Measurements from ENCODE around the gene CYP26C1. TPM values are rescaled to one million over a fixed set of nuclear protein-coding genes. Genes with fewer than 3 reads are reported as not detected.

CYP26C1 gene, protein sequence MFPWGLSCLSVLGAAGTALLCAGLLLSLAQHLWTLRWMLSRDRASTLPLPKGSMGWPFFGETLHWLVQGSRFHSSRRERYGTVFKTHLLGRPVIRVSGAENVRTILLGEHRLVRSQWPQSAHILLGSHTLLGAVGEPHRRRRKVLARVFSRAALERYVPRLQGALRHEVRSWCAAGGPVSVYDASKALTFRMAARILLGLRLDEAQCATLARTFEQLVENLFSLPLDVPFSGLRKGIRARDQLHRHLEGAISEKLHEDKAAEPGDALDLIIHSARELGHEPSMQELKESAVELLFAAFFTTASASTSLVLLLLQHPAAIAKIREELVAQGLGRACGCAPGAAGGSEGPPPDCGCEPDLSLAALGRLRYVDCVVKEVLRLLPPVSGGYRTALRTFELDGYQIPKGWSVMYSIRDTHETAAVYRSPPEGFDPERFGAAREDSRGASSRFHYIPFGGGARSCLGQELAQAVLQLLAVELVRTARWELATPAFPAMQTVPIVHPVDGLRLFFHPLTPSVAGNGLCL
- 0.10 to 0.25 TPM (median 0.15 TPM) in 3 replicates for total RNA-seq
- long read RNA-seq, result 0 reads

DNA sequence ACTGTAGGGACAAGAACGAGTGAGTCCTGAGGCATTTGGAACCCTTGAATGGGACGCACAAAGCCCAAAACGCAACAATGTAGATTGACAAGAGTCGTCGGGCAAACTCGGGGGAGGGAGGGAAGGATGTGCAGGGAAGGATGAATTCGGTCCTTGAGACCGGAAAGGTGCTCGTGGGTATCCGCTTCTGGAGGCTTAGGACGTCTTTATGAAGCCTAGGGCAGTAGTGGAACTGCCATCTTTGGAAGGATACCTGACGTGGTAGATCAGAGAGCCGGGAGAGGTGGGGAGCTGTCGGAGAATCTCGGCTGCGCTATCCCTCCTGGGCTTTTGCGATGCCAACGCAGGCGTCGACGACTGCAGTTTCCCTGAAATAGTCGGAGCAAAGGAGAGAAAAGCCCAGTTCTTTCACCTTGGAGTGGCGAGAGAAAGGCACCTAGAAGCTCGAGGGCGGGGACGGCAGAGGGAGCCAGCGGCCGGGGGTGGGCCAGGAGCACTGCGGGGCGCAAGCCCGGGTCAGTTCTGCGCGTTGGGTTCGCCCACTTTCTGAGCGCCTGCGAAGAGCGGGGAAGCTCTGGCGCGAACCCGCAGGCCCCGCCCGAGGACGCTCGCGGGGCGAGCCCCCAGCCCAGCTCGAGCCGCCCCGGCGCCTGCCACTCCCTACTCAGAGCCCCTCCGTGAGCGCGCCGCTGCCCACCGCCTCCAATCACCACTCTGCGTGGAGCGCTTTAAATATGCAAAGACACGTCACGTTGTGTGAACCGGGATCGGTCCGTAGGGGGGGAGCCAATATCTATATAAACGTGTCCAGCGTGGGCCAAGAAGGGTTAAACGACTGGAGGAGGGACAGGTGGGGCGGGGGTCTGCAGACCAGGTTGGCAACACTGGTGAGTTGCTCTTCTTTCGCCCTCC, at the start of gene CYP26C1:
CYP26C1 (plus strand) TSS at position 824 of the 912 bp plus-strand sequence. CDS start 466 bp downstream, outside the sequence.
- Mint-ChIP-seq H3K27ac (ENCODE audit: unreplicated experiment) (no peak within 1 kb of the TSS), H3K36me3 (ENCODE audit: low read depth) (peaks cover 2% of the 10 kb centered on the region), H3K4me1 (ENCODE audit: low read depth) (peaks cover 16% of the 10 kb centered on the region), H3K4me3 (ENCODE audit: unreplicated experiment) (peak within 1 kb of the TSS; percentile 13), H3K9me3 (ENCODE audit: low read depth) (no peaks in the 10 kb centered on the region), H3K27me3 (ENCODE audit: low read depth) (peaks cover 17% of the 10 kb centered on the region)
- DNase-seq (ENCODE audit: low spot score), result no peak
- TF ChIP-seq, protein P1, sequence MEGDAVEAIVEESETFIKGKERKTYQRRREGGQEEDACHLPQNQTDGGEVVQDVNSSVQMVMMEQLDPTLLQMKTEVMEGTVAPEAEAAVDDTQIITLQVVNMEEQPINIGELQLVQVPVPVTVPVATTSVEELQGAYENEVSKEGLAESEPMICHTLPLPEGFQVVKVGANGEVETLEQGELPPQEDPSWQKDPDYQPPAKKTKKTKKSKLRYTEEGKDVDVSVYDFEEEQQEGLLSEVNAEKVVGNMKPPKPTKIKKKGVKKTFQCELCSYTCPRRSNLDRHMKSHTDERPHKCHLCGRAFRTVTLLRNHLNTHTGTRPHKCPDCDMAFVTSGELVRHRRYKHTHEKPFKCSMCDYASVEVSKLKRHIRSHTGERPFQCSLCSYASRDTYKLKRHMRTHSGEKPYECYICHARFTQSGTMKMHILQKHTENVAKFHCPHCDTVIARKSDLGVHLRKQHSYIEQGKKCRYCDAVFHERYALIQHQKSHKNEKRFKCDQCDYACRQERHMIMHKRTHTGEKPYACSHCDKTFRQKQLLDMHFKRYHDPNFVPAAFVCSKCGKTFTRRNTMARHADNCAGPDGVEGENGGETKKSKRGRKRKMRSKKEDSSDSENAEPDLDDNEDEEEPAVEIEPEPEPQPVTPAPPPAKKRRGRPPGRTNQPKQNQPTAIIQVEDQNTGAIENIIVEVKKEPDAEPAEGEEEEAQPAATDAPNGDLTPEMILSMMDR (IDR thresholded peaks at IDR 0.05), result no peak

DNA sequence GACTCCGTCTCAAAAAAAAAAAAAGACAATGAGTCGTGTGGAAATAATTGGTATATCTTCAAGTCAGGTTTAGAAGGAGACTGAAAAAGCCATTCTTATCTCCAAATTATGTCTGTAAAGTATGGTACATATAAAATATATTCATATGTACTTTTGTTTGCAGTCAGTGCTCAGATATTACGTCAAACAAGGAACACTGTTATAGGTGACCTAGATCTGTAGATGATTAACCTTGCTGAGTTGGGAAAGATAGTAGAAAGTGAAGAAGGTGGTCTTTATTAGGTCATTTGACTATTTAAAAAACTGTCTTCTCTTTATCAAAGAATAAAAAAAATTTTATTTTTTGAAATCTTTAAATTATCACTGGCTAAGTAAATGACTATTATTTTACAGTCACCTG, 44.9 kb upstream of the CYP26C1 start:
- Mint-ChIP-seq H3K27ac (ENCODE audit: unreplicated experiment) (no peak overlapping the region), H3K27me3 (ENCODE audit: low read depth) (no peaks in the 10 kb centered on the region), H3K9me3 (ENCODE audit: low read depth) (no peaks in the 10 kb centered on the region), H3K4me1 (ENCODE audit: low read depth) (no peaks in the 10 kb centered on the region), H3K36me3 (ENCODE audit: low read depth) (no peaks in the 10 kb centered on the region), H3K4me3 (ENCODE audit: unreplicated experiment) (no peak overlapping the region)
- no peak for DNase-seq (ENCODE audit: low spot score)
- TF ChIP-seq, protein P1 (IDR thresholded peaks at IDR 0.05), result no peak

DNA sequence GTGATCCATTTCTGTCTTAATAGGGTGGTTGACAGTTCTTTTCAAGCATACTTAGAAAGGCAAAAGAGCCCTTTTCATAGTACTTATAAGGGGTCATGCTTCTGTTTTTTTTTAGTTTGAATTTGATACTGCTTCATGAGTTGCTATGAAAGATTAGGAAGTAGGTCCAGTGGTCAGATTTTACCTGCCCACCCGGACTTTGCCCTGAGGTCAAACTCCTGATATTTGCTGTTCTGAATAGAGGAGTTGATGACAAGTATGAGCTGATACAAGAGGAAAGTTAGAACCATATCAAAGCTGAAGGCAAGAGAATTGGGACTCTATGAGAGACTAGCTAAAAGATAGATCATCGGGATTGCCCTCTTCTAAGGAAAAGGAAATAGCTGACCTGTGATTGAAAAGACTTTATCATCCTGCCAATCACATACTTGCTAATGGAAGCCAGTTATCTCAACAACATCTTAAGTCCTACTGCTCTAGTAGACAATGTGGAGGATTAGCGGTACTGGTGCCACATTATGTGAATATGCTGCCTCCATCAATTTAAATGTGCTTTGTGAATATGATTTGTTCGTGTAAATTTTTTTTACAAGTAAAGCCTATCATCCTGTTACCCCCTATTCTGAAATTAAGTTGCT, 37.5 kb upstream of the CYP26C1 start:
- no peak for DNase-seq (ENCODE audit: low spot score)
- H3K9me3 Mint-ChIP-seq (ENCODE audit: low read depth), result peaks cover 10% of the 10 kb centered on the region
- H3K27me3 Mint-ChIP-seq (ENCODE audit: low read depth), result no peaks in the 10 kb centered on the region
- peaks cover 3% of the 10 kb centered on the region for H3K4me1 Mint-ChIP-seq (ENCODE audit: low read depth)
- H3K27ac Mint-ChIP-seq (ENCODE audit: unreplicated experiment), result no peak overlapping the region
- H3K36me3 Mint-ChIP-seq (ENCODE audit: low read depth), result peaks cover 11% of the 10 kb centered on the region
- TF ChIP-seq, protein P1 (IDR thresholded peaks at IDR 0.05), result no peak
- H3K4me3 Mint-ChIP-seq (ENCODE audit: unreplicated experiment), result no peak overlapping the region

DNA sequence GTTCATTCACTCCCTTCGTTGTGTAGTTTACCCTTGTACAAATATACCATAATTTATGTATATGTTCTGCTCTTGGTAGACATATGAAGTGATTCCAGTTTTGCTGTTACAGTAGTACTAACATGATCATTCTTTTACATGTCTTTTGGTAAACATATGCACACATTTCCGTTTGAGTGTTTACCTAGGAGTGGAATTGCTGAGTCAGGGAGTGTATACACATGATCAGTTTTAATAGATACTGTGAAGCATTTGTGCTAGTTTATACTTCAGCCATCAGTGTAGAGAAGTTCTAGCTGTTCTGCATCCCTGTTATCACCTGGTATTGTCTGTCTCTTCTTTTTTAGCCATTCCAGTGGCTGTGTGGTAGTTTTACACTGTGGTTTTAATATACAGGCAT, 34.5 kb upstream of the CYP26C1 start:
- Mint-ChIP-seq H3K36me3 (ENCODE audit: low read depth) (peaks cover 11% of the 10 kb centered on the region), H3K9me3 (ENCODE audit: low read depth) (peaks cover 10% of the 10 kb centered on the region), H3K27ac (ENCODE audit: unreplicated experiment) (no peak overlapping the region), H3K4me1 (ENCODE audit: low read depth) (peaks cover 27% of the 10 kb centered on the region), H3K27me3 (ENCODE audit: low read depth) (no peaks in the 10 kb centered on the region), H3K4me3 (ENCODE audit: unreplicated experiment) (no peak overlapping the region)
- TF ChIP-seq, protein P1 (IDR thresholded peaks at IDR 0.05), result no peak
- DNase-seq (ENCODE audit: low spot score), result no peak

All from chondrocyte (in vitro differentiated cells).